Measurements from ENCODE around the gene TP53TG5. TPM values are rescaled to one million over a fixed set of nuclear protein-coding genes. Genes with fewer than 3 reads are reported as not detected.

TP53TG5 gene
- total RNA-seq, 2 experiments from 2014 or later, result not detected

DNA sequence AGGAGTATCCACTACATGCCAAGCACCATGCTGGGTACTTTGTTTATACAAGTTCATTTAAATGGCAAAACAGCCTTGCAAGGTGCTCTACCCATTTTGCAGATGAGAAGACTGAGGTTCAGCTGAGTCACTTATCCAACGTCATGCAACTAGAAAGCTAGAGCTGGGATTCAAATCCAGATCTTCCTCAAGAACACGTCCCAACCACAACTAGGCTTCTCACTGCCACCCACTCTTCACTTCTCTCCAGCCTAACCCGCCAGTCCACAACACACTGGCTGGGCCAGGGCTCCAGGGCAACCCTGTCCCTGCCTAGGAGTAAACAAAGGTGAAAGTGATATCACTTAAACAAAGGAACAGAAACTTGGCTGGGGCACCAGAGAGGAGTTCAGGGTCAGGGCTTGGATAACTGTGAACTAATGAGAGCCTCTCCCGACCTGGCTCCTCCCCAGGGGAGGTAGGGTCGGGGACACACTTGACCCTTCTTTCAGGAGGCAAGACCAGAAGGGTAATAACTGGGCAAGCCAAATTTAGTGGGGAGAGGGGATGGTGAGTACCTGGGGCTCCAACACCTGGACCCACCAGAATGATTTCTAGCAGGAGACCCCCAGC lies 37.8 kb downstream of the TP53TG5 start:
- POLR2A ChIA-PET, result no interaction called here
- Mint-ChIP-seq H3K36me3 (ENCODE audit: low read depth) (peaks cover 16% of the 10 kb centered on the region), H3K27ac (no peak overlapping the region), H3K4me1 (peaks cover 37% of the 10 kb centered on the region), H3K4me3 (no peak overlapping the region), H3K9me3 (no peaks in the 10 kb centered on the region), H3K27me3 (no peaks in the 10 kb centered on the region)
- CTCF ChIA-PET, result interaction anchor here (1.2 kb wide), 1 partner anchor 96 kb away, joined by 6 read pairs; no protein-coding TSS in a partner anchor
- DNase-seq, result no peak

GRCh38 chr20:45339799-45340198 lies 38.3 kb downstream of the TP53TG5 start:
- ChIA-PET CTCF (interaction anchor here (1.2 kb wide), 1 partner anchor 97 kb away, joined by 6 read pairs; no protein-coding TSS in a partner anchor), POLR2A (no interaction called here)
- DNase-seq, result no peak
- no peak overlapping the region for H3K27ac Mint-ChIP-seq
- H3K4me1 Mint-ChIP-seq, result peaks cover 31% of the 10 kb centered on the region
- no peaks in the 10 kb centered on the region for H3K27me3 Mint-ChIP-seq
- H3K4me3 Mint-ChIP-seq, result no peak overlapping the region
- H3K36me3 Mint-ChIP-seq (ENCODE audit: low read depth), result peaks cover 15% of the 10 kb centered on the region
- H3K9me3 Mint-ChIP-seq, result no peaks in the 10 kb centered on the region

DNA sequence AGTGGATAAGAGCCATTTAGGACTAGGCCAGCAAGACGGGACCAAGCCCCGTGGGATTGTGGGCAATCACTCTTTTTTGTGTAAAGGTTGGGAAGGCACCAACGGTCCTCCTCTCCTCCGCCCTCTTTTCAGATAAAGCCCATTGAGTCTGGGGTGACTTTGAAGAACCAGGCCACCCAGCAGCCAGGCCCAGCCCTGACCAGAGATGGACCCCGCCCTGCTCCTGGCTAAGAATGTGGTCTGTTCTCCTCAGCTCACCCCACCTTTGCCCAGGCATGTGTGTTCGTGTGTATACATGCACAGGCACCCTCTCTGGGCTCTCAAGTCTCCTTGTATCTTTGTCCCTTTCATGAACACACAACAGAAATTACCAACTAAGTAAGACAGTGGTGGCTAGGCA lies 39.0 kb downstream of the TP53TG5 start:
- no peak overlapping the region for H3K4me3 Mint-ChIP-seq
- peaks cover 24% of the 10 kb centered on the region for H3K4me1 Mint-ChIP-seq
- H3K9me3 Mint-ChIP-seq, result no peaks in the 10 kb centered on the region
- peaks cover 12% of the 10 kb centered on the region for H3K36me3 Mint-ChIP-seq (ENCODE audit: low read depth)
- ChIA-PET POLR2A (no interaction called here), CTCF (interaction anchor here (2.2 kb wide), 1 partner anchor 35 kb away, joined by 7 read pairs; no protein-coding TSS in a partner anchor)
- no peaks in the 10 kb centered on the region for H3K27me3 Mint-ChIP-seq
- H3K27ac Mint-ChIP-seq, result no peak overlapping the region
- no peak for DNase-seq

GRCh38 chr20:45338121-45339030 lies 39.7 kb downstream of the TP53TG5 start:
- no peak for DNase-seq
- ChIA-PET POLR2A (no interaction called here), CTCF (interaction anchor here (2.2 kb wide), 1 partner anchor 35 kb away, joined by 7 read pairs; no protein-coding TSS in a partner anchor)
- Mint-ChIP-seq H3K27ac (no peak overlapping the region), H3K36me3 (ENCODE audit: low read depth) (peaks cover 12% of the 10 kb centered on the region), H3K4me1 (peaks cover 20% of the 10 kb centered on the region), H3K27me3 (no peaks in the 10 kb centered on the region), H3K9me3 (no peaks in the 10 kb centered on the region), H3K4me3 (no peak overlapping the region)

DNA sequence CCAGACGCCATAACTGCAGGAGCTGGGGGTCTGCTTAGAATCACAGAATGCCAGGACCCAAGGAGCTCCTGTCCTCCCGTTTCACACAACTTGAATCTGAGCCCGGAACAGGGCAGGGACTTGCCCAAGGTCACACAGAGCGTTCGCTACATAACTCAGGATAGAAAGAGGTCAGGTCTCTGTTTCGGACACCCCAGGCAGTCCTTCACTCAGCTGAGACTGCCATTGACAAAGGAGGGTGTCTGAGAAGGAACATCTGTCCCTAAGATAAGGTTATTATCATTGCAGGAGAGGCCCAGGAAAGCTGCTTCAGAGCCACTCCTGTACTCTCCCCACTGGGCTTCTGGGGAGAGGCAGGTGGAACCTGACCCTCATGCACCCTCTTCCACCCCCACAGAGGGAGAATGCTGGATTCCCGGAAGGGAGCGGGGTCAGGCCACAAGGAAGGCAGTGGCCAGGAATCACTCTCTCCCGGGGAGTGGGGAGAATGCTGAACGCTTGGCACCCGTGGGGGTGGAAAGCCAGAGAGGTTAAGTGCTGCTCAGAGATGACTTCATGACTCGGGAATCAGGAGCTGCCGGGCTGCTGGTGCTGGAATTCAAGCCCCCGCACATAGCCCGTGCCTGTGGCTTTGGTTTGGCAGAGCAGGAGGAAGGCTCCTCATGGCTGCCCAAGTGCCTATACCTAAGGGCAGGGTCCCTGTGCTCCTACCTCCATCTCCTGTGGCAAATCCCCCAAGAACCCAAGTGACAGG lies 40.6 kb downstream of the TP53TG5 start:
- DNase-seq, result no peak
- Mint-ChIP-seq H3K9me3 (no peaks in the 10 kb centered on the region), H3K27ac (no peak overlapping the region), H3K27me3 (no peaks in the 10 kb centered on the region), H3K4me3 (no peak overlapping the region), H3K36me3 (ENCODE audit: low read depth) (peaks cover 12% of the 10 kb centered on the region), H3K4me1 (peaks cover 20% of the 10 kb centered on the region)
- ChIA-PET CTCF (interaction anchor here (0.6 to 2.2 kb wide), 2 partner anchors 26 to 36 kb away, joined by 3 to 7 read pairs; no protein-coding TSS in a partner anchor), POLR2A (no interaction called here)

DNA sequence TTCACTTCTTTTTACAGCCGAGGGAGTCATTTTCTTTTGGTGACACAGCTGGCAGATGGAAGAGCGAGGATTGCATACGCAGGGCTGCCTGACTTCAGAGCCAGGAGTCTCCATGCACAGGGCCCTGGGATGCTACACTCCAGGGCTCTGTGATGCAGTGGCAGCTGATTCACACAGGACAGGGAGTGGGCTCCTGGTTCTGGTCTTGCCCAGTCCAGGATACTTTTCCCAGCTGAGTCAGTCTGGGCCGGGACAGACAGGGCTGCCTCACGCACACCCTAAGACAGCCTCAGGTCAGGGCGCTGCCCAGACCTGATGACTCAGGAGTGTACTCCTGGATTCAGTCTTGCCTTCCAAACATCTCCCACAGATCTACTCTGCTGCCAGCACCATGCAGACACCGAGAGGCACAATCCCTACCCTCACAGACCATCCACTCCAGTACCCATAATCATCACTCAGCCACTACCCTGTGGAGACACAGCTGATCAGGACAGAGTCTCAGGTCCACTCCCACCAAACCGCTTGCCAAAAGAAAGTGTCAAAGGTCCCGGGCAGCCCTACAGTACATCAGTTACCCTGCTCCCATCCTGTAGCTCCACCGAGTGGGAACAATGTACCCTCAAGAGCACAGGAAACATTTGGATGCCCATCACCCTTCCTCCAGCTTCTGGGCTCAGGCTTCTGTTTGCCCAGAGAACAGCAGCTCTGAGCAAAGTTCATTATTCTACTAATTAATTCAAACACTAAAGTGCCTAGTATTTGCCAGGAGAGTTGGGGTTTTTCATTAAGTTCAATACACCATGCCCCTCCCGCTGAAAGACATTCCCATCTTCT lies 41.4 kb downstream of the TP53TG5 start:
- H3K27me3 Mint-ChIP-seq, result no peaks in the 10 kb centered on the region
- no peak overlapping the region for H3K27ac Mint-ChIP-seq
- ChIA-PET POLR2A (interaction anchor here (0.5 to 2.8 kb wide), 2 partner anchors 11 to 16 kb away, joined by 3 to 15 read pairs; partner anchors contain the start of gene SDC4), CTCF (interaction anchor here (0.6 to 2.2 kb wide), 2 partner anchors 25 to 37 kb away, joined by 3 to 7 read pairs; no protein-coding TSS in a partner anchor)
- H3K9me3 Mint-ChIP-seq, result no peaks in the 10 kb centered on the region
- no peak overlapping the region for H3K4me3 Mint-ChIP-seq
- peaks cover 15% of the 10 kb centered on the region for H3K4me1 Mint-ChIP-seq
- H3K36me3 Mint-ChIP-seq (ENCODE audit: low read depth), result peaks cover 12% of the 10 kb centered on the region
- no peak for DNase-seq

DNA sequence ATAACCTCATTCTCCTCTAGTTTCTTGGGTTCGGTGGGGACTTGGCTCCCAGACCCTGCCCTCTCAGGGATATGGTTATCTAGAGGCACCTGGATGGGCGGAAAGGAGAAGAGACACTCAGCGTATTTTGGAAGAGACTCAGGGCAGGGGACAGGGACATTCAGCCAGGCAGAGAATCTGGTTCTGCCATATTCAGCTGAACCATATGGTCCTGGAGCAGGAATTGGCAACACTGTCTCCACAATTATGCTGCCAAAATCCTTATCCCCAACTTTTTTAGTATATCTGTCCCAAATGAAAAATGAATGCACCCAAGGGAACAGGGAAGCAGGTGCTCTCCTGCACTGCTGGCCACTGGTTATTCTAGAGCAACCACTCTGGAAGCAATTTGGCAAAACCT lies 47.6 kb downstream of the TP53TG5 start:
- Mint-ChIP-seq H3K27me3 (no peaks in the 10 kb centered on the region), H3K9me3 (no peaks in the 10 kb centered on the region), H3K4me3 (no peak overlapping the region), H3K27ac (no peak overlapping the region), H3K4me1 (no peaks in the 10 kb centered on the region), H3K36me3 (ENCODE audit: low read depth) (peaks cover 17% of the 10 kb centered on the region)
- ChIA-PET CTCF (no interaction called here), POLR2A (no interaction called here)
- DNase-seq, result no peak

DNA sequence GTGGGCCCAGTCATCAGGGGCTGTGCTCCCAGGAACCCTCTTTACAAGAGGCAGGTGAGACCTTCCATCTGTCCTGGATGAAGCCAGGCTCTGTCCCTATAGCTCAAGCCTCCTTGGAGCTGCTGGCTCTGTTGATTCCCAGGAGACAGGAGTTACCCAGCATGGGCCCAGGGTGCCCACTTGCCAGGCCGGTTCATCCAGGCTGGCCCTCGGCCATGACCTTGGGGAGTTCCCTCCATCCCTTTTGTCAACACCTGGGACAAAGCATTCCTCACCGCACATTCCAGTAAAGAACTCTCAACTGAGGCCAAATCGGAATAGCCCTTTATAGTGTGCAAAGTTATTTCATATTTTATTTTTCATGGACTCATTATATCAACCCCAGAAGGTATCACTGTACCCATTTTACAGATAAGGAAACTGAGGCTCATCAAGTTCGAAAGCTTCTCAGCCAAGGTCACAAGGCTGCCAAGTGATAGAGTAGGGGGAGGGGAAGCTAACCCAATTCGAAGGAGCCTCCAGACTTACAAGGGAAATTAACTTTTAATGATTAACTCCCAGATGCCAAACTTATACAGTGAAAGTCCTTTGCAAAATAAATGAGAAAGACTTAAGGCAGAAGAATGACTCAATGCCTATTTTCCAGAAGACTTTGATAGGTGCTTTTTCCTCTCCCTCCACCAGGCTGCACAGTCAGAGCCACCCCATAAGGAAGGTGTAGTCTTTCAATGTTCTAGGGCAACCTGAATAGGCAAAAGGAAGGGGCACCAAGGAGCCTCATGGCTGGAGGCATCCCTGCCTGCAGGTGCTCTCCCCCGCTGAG lies 48.4 kb downstream of the TP53TG5 start:
- POLR2A ChIA-PET, result no interaction called here
- no peak overlapping the region for H3K27ac Mint-ChIP-seq
- no peak overlapping the region for H3K4me3 Mint-ChIP-seq
- CTCF ChIA-PET, result interaction anchor here (1.6 kb wide), 1 partner anchor 107 kb away, joined by 3 read pairs; no protein-coding TSS in a partner anchor
- H3K36me3 Mint-ChIP-seq (ENCODE audit: low read depth), result peaks cover 16% of the 10 kb centered on the region
- no peak for DNase-seq
- no peaks in the 10 kb centered on the region for H3K27me3 Mint-ChIP-seq
- H3K9me3 Mint-ChIP-seq, result no peaks in the 10 kb centered on the region
- H3K4me1 Mint-ChIP-seq, result no peaks in the 10 kb centered on the region

DNA sequence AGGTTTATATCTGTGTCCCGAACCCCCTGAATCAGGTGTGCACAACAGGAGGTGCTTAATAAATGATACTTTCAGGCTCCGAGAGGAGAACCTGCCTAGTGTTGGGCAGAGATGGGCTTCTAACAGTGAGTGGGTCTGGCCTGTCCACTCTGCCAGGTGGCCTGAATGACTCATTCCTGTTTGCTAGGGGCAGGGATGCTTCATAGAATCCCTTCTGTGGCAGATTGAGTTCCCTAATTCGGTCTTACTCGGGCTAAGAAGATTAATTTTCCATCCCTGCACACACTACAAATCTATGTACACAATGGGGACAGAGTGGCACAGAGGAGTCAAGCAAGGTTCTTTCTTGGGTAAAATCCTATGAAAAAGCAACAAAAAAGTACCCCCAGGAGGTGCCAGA lies 49.7 kb downstream of the TP53TG5 start:
- Mint-ChIP-seq H3K27ac (no peak overlapping the region), H3K4me1 (no peaks in the 10 kb centered on the region), H3K36me3 (ENCODE audit: low read depth) (peaks cover 16% of the 10 kb centered on the region), H3K9me3 (no peaks in the 10 kb centered on the region), H3K4me3 (no peak overlapping the region), H3K27me3 (no peaks in the 10 kb centered on the region)
- DNase-seq, result no peak
- ChIA-PET POLR2A (interaction anchor here (1.3 kb wide), 1 partner anchor 34 kb away, joined by 3 read pairs; no protein-coding TSS in a partner anchor), CTCF (interaction anchor here (1.3 to 1.6 kb wide), 2 partner anchors 10 to 108 kb away, joined by 3 read pairs; no protein-coding TSS in a partner anchor)

DNA sequence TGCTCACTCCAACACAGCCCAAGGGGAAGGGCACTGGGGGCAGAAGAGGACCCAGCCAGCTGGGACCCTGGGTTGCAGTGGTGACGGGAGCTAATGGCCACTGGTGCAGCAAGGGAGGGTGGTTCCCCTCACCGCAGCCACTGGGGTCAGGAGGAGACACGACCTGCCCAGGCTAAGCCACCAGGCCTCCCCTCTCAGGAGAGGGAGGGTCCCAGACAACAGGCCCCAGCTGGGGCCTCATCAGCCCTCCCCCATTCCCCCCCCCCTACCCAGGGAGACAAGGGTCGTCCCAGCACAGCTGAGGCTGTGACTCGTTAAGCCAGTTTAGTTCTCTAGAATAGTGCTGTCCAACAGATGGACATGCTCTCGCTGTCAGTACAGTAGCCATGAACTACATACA lies 52.8 kb downstream of the TP53TG5 start:
- H3K4me1 Mint-ChIP-seq, result peaks cover 12% of the 10 kb centered on the region
- no peak for DNase-seq
- H3K27ac Mint-ChIP-seq, result no peak overlapping the region
- ChIA-PET POLR2A (no interaction called here), CTCF (interaction anchor here (1.0 to 1.8 kb wide), 2 partner anchors 32 to 111 kb away, joined by 3 to 6 read pairs; no protein-coding TSS in a partner anchor)
- no peaks in the 10 kb centered on the region for H3K9me3 Mint-ChIP-seq
- H3K4me3 Mint-ChIP-seq, result no peak overlapping the region
- no peaks in the 10 kb centered on the region for H3K27me3 Mint-ChIP-seq
- H3K36me3 Mint-ChIP-seq (ENCODE audit: low read depth), result peaks cover 16% of the 10 kb centered on the region

DNA sequence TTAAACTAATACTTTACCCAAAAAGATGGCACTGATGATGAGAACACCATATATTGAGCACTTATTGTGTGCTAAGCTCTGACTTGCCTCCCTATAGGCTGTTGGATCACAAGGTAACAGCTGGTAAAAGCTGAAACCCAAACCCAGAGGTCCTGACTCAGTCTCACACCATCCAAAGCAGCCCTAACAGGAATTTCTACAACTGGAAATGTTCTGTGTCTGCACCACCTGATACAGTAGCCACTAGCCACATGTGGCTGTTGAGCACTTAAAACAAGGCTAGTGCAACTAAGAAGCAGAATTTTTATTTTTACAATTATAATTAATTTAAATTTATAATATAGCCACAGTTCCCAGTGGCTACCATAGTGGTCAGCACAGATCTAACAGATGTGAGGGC lies 54.4 kb downstream of the TP53TG5 start:
- no peak for DNase-seq
- Mint-ChIP-seq H3K36me3 (ENCODE audit: low read depth) (peaks cover 12% of the 10 kb centered on the region), H3K9me3 (no peaks in the 10 kb centered on the region), H3K27ac (no peak overlapping the region), H3K4me1 (peaks cover 22% of the 10 kb centered on the region), H3K27me3 (no peaks in the 10 kb centered on the region), H3K4me3 (no peak overlapping the region)
- CTCF ChIA-PET, result interaction anchor here (0.8 to 8.1 kb wide), 9 partner anchors 12 to 447 kb away, joined by 3 to 114 read pairs (median 6); no protein-coding TSS in a partner anchor
- POLR2A ChIA-PET, result interaction anchor here (1.2 to 1.3 kb wide), 2 partner anchors 24 to 40 kb away, joined by 5 to 6 read pairs; partner anchors contain the start of genes SDC4 and SYS1
